Activated B cell treated with CpG ODN at 0.5 μM for 24 hours (primary cell): Measurements from ENCODE around the gene CTIF. TPM values are rescaled to one million over a fixed set of nuclear protein-coding genes. Genes with fewer than 3 reads are reported as not detected.

Source experiments
- ATAC-seq: fragments of 200-7000 bp; cut with Tn5 transposase; one replicate; pipeline ENCODE4 v1.10.0; 2021; ENCODE audit warnings: low read depth, mild to moderate bottlenecking, moderate library complexity
- CTCF ChIA-PET: fragments of 350-600 bp; sonication (Branson Sonifier 250); formaldehyde crosslinking; loops from one replicate; lab custom pipeline; 2021; ENCODE audit warnings: antibody characterized with exemption; lab: Charles Lee
- POLR2A ChIA-PET: fragments of 350-600 bp; sonication (Branson Sonifier 250); formaldehyde crosslinking; loops from one replicate; lab custom pipeline; 2021; ENCODE audit warnings: antibody characterized with exemption; lab: Charles Lee
- DNase-seq: peaks from one replicate; pipeline ENCODE4 v3.0.0; 2022
- H3K27ac Mint-ChIP-seq: one replicate; pipeline ENCODE4 v1.8.0; 2020; ENCODE audit warnings: mixed read lengths
- H3K27me3 Mint-ChIP-seq: one replicate; pipeline ENCODE4 v1.8.0; 2021; ENCODE audit warnings: mixed read lengths
- H3K36me3 Mint-ChIP-seq: one replicate; pipeline ENCODE4 v1.8.0; 2021; ENCODE audit warnings: low read depth, mixed read lengths
- H3K4me1 Mint-ChIP-seq: one replicate; pipeline ENCODE4 v1.8.0; 2021; ENCODE audit warnings: mixed read lengths
- H3K4me3 Mint-ChIP-seq: one replicate; pipeline ENCODE4 v1.8.0; 2020; ENCODE audit warnings: mild to moderate bottlenecking, mixed read lengths
- H3K9me3 Mint-ChIP-seq: one replicate; pipeline ENCODE4 v1.8.0; 2020; ENCODE audit warnings: mixed read lengths
- intact Hi-C: fragments of 100-400 bp; cut with micrococcal nuclease; formaldehyde crosslinking; loops from one replicate; pipeline ENCODE4 v1.15.1; 2024
- total RNA-seq: library from RNA; stranded (reverse); gene quantifications from 2 replicates; pipeline ENCODE4 v1.2.3, GENCODE V29; 2022
- TF ChIP-seq, protein P1 (sequence below): fragments of 200-600 bp; IDR thresholded peaks from one replicate; pipeline ENCODE4 v1.8.0; 2022; ENCODE audit warnings: antibody characterized with exemption, mild to moderate bottlenecking

CTIF gene
- total RNA-seq, 1 donor from 2014 or later: 9.3 TPM

DNA sequence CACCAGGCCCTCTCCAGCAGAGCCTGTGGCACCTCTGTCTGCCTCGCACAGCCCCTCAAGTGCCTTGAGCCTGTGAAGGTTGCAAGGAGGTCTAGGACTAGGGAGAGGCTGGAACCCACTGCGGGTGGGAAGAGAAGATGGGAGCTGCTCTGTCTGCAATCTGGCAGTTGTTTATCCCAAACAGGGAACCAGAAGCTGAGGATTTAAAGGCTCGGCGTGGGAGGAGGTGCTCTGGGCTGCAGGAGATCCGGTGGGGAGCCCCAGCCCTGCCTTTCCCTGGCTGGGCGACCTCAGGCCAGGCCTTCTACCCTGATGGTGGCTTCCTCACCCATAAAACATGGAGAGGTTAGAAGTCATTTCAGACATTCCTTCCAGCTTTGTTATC, 237.8 kb downstream of the CTIF start:
- ATAC-seq (no peak), DNase-seq (no peak)
- Mint-ChIP-seq H3K4me1 (peaks cover 13% of the 10 kb centered on the region), H3K9me3 (peaks cover 4% of the 10 kb centered on the region), H3K36me3 (no peaks in the 10 kb centered on the region), H3K4me3 (no peak overlapping the region), H3K27ac (no peak overlapping the region), H3K27me3 (peaks cover 1% of the 10 kb centered on the region)
- TF ChIP-seq, protein P1, sequence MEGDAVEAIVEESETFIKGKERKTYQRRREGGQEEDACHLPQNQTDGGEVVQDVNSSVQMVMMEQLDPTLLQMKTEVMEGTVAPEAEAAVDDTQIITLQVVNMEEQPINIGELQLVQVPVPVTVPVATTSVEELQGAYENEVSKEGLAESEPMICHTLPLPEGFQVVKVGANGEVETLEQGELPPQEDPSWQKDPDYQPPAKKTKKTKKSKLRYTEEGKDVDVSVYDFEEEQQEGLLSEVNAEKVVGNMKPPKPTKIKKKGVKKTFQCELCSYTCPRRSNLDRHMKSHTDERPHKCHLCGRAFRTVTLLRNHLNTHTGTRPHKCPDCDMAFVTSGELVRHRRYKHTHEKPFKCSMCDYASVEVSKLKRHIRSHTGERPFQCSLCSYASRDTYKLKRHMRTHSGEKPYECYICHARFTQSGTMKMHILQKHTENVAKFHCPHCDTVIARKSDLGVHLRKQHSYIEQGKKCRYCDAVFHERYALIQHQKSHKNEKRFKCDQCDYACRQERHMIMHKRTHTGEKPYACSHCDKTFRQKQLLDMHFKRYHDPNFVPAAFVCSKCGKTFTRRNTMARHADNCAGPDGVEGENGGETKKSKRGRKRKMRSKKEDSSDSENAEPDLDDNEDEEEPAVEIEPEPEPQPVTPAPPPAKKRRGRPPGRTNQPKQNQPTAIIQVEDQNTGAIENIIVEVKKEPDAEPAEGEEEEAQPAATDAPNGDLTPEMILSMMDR: no peak
- intact Hi-C loops: loop anchor here (1.0 to 10.0 kb wide), 8 partner anchors 102 to 668 kb away; no protein-coding TSS in a partner anchor
- ChIA-PET POLR2A (interaction anchor here (1.3 to 1.4 kb wide), 2 partner anchors 136 to 176 kb away, joined by 3 to 4 read pairs; no protein-coding TSS in a partner anchor), CTCF (interaction anchor here (0.7 to 3.9 kb wide), 11 partner anchors 8 to 416 kb away, joined by 3 to 29 read pairs (median 4); no protein-coding TSS in a partner anchor)

DNA sequence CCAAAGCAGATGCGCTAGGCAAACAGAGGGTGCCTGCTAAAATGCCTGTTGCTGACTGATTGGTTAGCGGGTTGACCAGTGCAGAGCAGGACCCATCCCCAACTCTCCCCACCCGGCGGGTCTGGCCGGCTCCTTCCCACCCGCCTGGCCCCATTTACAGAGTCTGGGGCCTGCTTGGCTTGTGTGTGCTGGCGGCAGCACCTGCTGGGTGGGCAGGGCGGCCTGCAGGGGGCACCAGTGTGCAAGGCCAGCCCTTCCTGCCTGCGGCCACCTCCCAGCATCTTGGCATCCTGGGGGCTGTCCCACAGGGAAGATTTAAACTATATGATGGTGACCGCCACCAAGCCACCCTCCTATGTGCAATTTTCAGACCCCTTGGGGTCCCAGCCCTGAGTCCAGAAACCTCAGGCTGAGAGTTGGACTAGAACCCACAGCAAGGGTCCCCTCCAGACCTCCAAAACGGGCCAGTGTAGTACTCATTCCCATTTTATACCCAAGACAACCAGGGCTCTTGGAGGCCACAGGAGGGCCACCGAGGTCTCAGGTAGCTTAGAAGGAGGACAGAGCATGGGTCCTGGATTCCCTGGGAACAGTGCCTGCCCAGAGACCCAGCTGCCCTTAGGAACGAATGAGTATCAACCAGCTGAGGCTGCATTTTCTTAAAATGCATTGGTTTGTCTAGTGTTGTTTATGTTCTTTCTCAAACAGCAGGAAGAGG, 238.4 kb downstream of the CTIF start:
- peaks cover 4% of the 10 kb centered on the region for H3K9me3 Mint-ChIP-seq
- H3K4me3 Mint-ChIP-seq: no peak overlapping the region
- TF ChIP-seq, protein P1: peak; percentile 66
- no peaks in the 10 kb centered on the region for H3K27me3 Mint-ChIP-seq
- H3K27ac Mint-ChIP-seq: no peak overlapping the region
- no peaks in the 10 kb centered on the region for H3K36me3 Mint-ChIP-seq
- CTCF ChIA-PET: interaction anchor here (0.7 to 3.9 kb wide), 18 partner anchors 8 to 460 kb away, joined by 3 to 29 read pairs (median 4); no protein-coding TSS in a partner anchor
- DNase-seq (peak; percentile 63), ATAC-seq (peak; percentile 85)
- H3K4me1 Mint-ChIP-seq: peaks cover 18% of the 10 kb centered on the region
- intact Hi-C loops: loop anchor here (1.0 to 10.0 kb wide), 8 partner anchors 102 to 668 kb away; no protein-coding TSS in a partner anchor
- POLR2A ChIA-PET: interaction anchor here (1.3 to 1.6 kb wide), 3 partner anchors 24 to 175 kb away, joined by 3 to 4 read pairs (median 4); no protein-coding TSS in a partner anchor

DNA sequence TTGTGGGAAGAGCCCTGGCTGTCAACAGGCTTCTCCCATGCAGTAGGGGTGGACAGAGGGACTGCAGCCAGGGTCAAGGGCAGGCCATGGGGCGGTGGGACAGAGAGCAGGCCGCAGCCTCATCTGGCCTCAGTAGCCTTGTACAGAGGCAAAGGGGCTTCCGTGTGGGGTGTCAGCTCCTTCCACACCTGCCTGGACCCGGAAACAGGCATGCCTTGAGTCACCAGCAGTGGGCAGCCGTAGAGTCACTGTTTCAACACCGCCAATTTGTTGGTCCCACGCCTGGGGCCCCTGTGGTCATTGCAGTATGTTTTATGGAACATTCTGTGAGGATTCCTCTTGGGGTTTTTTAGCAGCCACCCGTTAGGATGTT, 238.9 kb downstream of the CTIF start:
- Mint-ChIP-seq H3K36me3 (no peaks in the 10 kb centered on the region), H3K27ac (no peak overlapping the region), H3K9me3 (no peaks in the 10 kb centered on the region), H3K4me3 (no peak overlapping the region), H3K4me1 (peaks cover 21% of the 10 kb centered on the region), H3K27me3 (no peaks in the 10 kb centered on the region)
- intact Hi-C loops: loop anchor here (1.0 to 10.0 kb wide), 8 partner anchors 103 to 667 kb away; no protein-coding TSS in a partner anchor
- ChIA-PET CTCF (interaction anchor here (0.7 to 3.9 kb wide), 13 partner anchors 9 to 460 kb away, joined by 3 to 29 read pairs (median 4); no protein-coding TSS in a partner anchor), POLR2A (interaction anchor here (1.4 to 1.6 kb wide), 2 partner anchors 24 to 135 kb away, joined by 3 to 4 read pairs; no protein-coding TSS in a partner anchor)
- TF ChIP-seq, protein P1: no peak
- DNase-seq (no peak), ATAC-seq (no peak)

DNA sequence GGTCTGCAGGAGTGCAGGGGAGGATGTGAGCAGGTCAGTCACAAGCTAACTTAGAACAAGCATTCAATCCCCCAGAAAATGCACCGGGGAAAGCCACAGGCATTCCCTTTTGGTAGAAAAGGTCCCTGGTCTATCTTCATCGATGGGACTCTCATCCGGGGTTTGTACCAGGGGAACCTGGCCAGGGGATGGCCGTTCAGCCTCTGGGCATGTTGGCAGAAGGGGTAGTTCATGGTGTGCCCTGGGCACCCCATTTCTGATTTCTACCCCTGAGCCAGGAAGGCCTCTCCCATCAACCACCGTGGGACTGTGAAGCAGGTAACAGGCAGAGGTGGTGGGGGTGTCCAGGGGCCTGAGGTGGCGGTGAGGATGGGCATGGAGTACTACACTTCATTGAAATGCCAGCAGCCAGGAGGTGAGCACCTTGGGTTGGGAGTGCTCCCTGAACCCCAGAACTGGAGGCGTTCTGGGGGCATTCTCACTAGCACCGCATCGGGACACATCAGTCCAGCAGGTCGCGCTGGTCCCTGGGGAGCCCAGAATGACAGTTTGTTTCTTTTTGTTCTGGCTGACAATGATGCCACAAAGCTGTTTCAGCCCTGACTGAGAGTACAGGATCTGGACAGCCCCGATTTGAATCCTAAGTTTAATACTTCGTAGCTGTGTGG, 239.6 kb downstream of the CTIF start:
- no peaks in the 10 kb centered on the region for H3K9me3 Mint-ChIP-seq
- no peak for DNase-seq
- peaks cover 24% of the 10 kb centered on the region for H3K4me1 Mint-ChIP-seq
- no peak overlapping the region for H3K4me3 Mint-ChIP-seq
- TF ChIP-seq, protein P1: no peak
- no peak overlapping the region for H3K27ac Mint-ChIP-seq
- ATAC-seq: no peak
- CTCF ChIA-PET: interaction anchor here (1.2 to 3.9 kb wide), 7 partner anchors 13 to 459 kb away, joined by 3 to 29 read pairs (median 6); no protein-coding TSS in a partner anchor
- POLR2A ChIA-PET: interaction anchor here (1.6 kb wide), 1 partner anchor 23 kb away, joined by 4 read pairs; no protein-coding TSS in a partner anchor
- no peaks in the 10 kb centered on the region for H3K27me3 Mint-ChIP-seq
- no peaks in the 10 kb centered on the region for H3K36me3 Mint-ChIP-seq
- intact Hi-C loops: loop anchor here (10.0 kb wide), 2 partner anchors 466 to 666 kb away; no protein-coding TSS in a partner anchor
